Stimulated activated CD4-positive, alpha-beta T cell treated with anti-CD3 and anti-CD28 coated beads, Interleukin-1b, Interleukin-23, amount 100 ng/mL, for 24 hours (primary cell): ENCODE results near the gene ACSM4.
"Not testable (repeated sequence)": the region's sequence is repeated elsewhere in the genome, so short reads cannot be mapped to it uniquely, and the experiment has no call there.

ENCODE experiments used
- DNase-seq, 4 experiments: peaks; one replicate each; pipeline ENCODE4 v3.0.0-alpha.2; 2020; ENCODE audit warnings: low read depth in 4 of 4, low spot score in 1 of 4

The ACSM4 gene

GRCh38 chr12:7337790-7338189, 33.9 kb downstream of the ACSM4 start:
- not testable (repeated sequence) for DNase-seq

DNA sequence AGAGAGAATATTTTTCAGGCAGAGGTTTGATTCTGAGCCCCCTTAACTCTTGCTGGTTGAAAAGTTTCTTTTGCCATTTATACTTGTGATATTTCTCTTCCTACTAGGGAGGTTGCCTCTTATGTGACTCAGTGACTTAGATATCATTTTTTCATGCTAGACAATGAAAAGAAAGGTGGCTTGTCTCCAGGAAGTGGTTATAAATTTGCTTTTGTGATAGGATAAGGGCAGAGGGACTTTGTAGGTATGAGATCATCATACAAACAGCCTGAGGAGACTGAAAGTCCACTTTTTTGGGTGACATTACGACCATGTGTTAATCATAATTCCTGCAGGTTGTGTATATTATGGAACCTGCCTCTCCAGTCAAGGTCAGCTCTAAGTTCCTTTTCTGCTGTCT, 35.8 kb downstream of the ACSM4 start:
- no peak for DNase-seq

- DNase-seq, result no peak
Observed at GRCh38 chr12:7344833-7345606, 41.1 kb downstream of the ACSM4 start.

DNA sequence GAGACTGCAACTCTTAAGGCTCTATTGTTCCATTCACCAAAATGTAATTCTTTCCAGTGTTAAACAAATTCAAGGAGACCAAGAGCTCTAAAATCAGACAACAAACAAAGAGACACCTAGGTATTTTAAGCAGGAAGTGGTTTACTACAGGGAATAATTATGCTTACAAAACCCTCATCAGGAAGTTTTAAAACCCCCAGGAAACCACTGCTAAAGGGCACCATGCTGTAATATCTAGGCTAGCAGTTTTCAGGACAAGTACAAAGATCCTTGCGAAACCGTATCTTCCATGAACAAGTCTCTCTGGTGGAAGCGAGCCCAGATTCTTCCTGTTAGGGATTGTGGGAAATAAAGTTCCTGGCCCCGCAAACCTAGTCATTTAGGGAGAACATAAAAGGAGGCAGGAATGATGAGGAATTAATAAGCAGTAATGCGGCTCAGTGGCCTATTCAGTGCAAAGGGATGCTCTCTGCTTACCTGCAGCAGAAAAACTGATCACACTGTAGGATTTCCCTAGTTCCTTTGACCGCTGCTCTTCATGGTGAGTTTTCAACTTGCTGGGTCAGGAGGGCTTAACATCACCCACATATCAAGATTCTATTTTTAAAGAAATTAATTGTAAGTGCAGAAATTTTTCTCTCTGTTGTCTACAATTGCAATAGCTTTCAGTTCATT, 42.8 kb downstream of the ACSM4 start:
- no peak for DNase-seq

DNA sequence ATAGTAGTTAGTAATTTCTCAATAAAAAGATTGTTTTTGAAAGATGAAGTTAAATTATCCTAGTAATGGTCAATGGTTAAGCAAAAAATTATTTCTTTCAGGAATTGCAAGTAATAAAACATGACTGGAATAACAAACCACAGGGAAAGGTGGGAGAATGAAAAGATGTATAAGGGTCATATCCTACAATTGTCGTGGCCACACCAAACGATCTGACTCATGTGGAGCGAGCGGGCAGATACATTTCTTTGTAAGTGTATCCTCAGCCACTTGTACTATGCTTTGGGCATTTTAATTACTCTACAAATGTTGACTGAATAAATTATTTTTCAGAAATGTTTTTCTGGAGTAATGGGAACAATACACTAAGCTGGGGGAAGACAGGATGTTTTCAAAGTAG, 45.5 kb downstream of the ACSM4 start:
- DNase-seq, result no peak

GRCh38 chr12:7351177-7351576, 47.3 kb downstream of the ACSM4 start:
- no peak for DNase-seq

DNA sequence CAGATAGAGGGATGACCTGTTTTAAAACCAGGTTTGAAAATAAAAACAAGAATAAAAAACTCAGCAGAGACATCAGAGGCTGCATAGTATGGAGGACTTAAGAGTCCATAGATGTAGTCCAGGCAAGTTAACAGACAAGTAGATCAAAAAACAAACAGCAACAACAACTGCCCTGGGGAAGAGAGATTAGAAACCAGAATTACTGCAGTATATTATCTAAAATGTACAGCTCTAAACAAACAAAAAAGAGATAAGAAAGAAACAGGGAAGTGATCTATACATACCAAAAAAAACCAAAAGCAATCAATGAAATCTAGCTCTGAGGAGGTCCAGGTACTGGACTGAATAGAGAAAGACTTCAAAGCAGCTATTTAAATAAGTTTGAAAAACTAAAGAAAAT, 48.8 kb downstream of the ACSM4 start:
- DNase-seq, result no peak

- DNase-seq, result no peak
Observed at GRCh38 chr12:7354529-7354928, 50.7 kb downstream of the ACSM4 start.

GRCh38 chr12:7361265-7361664, 57.4 kb downstream of the ACSM4 start:
- DNase-seq, result no peak

DNA sequence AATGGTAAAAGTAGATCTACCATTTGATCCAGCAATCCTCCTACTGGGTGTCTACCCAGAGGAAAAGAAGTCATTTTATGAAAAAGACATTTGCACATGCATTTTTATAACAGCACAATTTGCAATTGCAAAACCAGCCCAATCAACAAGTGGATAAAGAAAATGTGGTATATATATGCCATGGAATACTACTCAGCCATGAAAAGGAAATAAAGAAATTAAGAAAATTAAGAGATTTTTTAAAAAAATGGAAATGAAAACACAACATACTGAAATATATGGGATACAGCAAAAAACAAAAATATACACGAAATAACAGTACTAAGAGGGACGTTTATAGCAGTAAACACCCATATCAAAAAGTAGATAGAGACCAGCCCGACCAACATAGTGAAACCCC, 58.9 kb downstream of the ACSM4 start:
- no peak for DNase-seq

DNA sequence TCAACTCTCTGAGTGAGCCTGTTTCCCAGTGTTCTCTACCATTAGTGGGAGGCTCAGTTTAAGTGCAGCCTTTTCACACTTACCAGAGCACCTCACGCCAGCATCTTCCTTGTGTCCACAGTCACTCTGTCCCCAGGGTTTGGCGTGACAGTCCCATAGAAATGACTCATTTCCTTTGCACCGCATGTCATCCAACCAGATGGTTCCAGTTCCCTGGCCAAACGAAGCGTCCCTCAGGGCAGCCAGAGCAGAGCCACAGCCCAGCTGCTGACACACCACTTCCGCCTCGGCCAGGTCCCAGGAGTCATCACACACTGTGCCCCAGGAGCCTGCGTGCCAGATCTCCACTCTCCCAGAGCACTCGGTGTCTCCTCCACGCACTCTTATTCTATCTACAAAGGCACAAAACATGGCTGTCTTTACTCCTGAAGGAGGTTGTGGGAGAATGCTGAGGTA, 65.4 kb downstream of the ACSM4 start:
- no peak for DNase-seq

GRCh38 chr12:7373226-7373625, 69.4 kb downstream of the ACSM4 start:
- no peak for DNase-seq

GRCh38 chr12:7374423-7375144, 70.7 kb downstream of the ACSM4 start:
- DNase-seq, result no peak

- no peak for DNase-seq
Observed at GRCh38 chr12:7375145-7375543, 71.3 kb downstream of the ACSM4 start.

- DNase-seq, result no peak
Observed at GRCh38 chr12:7376196-7376595, 72.3 kb downstream of the ACSM4 start.
